GM21390 (cell line): Measurements from ENCODE around the gene CDC7.

ENCODE experiments used
- ATAC-seq: cut with Tn5 transposase; IDR thresholded peaks from one replicate; pipeline ENCODE4 v1.9.1; 2021; ENCODE audit not compliant: unreplicated experiment

CDC7 gene

DNA sequence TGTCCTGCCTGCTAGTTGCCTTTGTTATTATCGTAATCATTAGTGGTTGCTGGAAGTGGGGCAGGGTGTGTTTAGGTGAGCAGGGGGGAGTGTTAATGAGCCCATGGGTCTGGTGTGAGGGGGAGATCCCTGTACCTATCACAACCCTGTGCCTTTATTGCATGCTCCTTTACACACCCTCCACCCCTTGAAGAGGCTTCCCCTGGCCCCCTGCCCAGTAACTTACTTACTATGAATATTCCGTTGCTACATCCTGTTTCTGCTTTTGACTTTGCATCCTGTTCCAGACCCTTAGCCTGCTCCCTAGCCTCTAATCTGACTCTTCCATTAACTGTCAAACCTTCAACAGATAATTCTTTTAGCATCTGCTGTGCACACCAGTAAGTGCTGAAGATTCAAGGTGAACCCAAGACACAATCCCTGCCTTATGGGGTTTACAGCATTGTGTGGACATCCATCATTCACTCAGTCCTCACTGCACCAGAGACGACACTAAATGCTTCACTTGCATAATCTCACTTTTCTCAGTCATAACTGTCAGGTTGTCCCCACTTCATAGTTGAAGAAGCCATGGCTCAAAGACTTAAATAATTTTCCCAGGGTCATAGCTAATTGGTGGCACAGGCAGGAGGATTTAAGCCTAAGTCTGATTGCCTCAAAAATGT lies 47.9 kb downstream of the CDC7 start:
- no peak for ATAC-seq

DNA sequence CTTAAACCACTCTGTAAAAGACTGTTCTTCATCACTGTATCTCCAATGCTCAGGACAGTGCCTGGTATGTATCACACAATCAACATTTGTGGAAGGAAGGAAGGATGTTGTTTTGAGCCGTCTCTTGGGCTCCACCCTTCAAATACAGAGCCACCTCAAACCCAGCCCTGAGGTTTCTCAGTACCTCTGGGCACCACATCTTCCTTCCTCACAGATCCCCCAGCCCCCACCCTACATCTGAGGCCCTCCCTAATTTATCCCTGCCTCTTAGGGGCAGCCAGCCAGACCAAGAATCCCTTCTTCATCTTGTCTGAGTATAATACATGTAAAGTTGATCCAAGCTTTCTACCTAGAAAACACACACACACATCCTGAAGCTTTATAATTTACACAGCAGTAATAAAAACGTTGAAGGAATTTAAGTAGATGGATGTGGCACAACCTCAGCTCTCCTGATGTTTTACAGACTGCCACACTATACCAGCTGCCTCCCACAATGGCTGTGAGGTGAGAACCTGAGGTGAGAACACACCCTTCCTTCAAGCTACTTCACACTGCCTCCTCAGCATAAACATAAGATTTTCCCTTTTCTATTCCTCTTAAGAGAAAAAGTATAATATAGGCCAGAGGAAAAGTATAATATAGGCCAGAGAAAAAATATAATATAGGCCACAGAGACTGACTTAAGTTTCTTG lies 48.5 kb downstream of the CDC7 start:
- ATAC-seq: no peak

DNA sequence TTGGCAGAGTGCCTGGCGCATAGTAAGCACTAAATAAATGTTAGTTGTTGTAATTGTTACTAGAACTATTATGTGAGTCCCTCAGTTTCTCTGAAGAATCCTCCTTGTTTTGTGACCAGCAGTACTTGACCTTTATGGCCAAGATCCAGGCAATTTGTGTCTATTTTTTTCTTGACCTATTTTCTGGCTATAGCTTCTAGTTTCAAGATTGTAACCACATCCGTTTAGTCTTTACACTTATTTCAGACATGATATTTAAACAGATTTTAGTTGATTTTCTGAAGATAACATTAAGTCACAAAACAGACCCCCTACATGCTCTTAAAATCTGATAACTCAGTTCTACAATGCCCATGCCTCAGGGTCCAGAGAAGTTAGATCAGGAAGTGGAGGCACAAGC lies 50.3 kb downstream of the CDC7 start:
- ATAC-seq: no peak

- ATAC-seq: no peak
Measured at GRCh38 chr1:91552091-91552490, 51.4 kb downstream of the CDC7 start.

GRCh38 chr1:91552596-91552995 lies 51.9 kb downstream of the CDC7 start:
- ATAC-seq: no peak

GRCh38 chr1:91553177-91553591 lies 52.5 kb downstream of the CDC7 start:
- ATAC-seq: no peak

DNA sequence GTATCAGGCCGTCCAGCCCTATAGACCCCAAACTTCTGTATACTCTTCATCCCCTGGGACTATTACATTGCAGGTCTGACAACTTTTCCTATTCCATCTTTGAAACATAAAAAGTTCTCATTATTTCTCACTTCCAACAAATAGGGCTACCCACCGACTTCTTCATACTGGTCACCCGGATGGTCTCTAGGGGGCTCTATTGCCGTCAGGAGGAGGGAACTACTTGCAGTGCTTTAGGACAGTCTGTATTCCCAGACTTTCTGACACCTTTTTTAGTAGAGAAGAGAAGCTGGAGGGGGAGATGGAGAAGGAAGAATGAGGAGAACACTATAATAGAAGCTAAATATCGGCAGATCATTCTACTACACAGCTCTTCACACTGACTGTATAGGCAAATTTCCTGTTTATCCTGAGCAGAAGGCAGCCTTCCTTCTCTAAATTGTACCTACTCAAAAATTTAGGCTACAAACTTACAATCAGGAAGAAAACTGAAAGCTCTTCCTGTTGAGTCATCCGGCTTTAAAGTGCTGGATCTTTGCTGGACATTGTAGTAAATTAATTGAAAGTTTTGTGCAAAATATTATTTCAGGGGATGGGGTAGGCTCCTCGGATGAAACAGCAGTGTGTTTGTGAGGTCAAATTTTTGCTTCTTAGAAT lies 54.6 kb downstream of the CDC7 start:
- ATAC-seq: no peak

GRCh38 chr1:91555821-91556531 lies 55.3 kb downstream of the CDC7 start:
- no peak for ATAC-seq

DNA sequence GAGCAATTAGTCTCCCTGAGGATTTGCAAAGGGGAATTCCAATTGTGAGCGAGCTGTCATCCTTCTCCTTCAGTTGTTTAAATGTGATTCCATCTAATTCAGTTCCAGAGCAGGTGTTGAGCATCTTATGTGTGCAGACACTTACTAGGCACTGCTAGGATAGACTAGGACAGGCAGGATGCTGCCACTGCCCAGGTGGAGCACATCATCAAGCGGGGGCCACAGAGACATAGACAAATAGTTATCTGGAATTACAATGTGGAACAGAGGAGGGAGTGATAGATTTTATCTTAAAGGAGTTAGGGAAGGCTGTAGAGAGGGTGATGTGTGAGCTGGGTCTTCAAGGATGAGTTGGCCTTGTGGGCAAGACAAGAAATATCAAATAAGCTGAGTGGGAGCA lies 55.9 kb downstream of the CDC7 start:
- no peak for ATAC-seq

- ATAC-seq: no peak
Measured at GRCh38 chr1:91557039-91557690, 56.5 kb downstream of the CDC7 start.

GRCh38 chr1:91557826-91558225 lies 57.2 kb downstream of the CDC7 start:
- no peak for ATAC-seq

- ATAC-seq: no peak
Measured at GRCh38 chr1:91559046-91559750, 58.5 kb downstream of the CDC7 start.

GRCh38 chr1:91559838-91560565 lies 59.4 kb downstream of the CDC7 start:
- ATAC-seq: no peak

GRCh38 chr1:91564888-91565701 lies 64.4 kb downstream of the CDC7 start:
- ATAC-seq: no peak

- ATAC-seq: no peak
Measured at GRCh38 chr1:91567583-91567982, 66.9 kb downstream of the CDC7 start.

GRCh38 chr1:91568261-91568660 lies 67.6 kb downstream of the CDC7 start:
- ATAC-seq: no peak

DNA sequence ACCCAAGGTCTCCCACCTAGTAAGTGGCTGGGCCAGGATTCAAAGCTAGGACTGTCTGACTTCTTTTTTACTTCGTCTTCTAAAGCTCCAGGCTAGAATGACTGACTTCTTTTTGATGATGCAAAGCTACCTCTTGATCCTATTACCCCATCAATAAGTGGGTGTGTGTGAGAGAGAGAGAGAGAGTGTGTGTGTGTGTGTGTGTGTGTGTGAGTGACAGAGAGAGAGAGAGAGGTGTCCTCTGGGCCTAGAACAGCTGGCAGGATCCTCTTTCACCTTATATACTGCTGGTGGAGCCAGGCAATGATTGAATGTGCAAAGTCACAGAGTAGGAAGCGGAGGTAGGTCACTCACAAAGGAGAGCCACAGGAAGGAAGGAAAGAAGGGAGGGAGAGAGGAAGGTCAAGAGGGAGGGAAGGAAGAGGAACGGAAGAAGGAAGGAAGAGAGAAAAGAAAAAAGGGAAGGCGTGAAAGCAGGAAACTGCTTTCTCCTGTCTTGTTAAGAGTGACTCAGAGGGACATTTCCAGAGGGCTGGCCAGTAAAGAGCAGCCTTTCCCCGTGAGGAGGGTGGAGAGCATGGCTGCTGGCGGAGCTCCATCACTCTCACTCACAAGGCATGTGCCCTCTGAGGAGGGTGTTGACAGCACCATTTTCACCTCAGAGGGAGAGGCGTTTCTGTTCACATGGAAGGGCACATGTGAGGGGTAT lies 68.9 kb downstream of the CDC7 start:
- ATAC-seq: no peak

GRCh38 chr1:91570120-91570448 lies 69.4 kb downstream of the CDC7 start:
- ATAC-seq: no peak

GRCh38 chr1:91572044-91572443 lies 71.4 kb downstream of the CDC7 start:
- peak; percentile 77 for ATAC-seq
